ENCODE data around the gene LRRTM2.

GRCh38 chr5:138873466-138874221 lies 1.5 kb downstream of the LRRTM2 start:
- TF ChIP-seq POLR2AphosphoS5 (IDR thresholded peaks at IDR 0.05; ENCODE audit: borderline replicate concordance, low read depth, low read length) (no peak), EZH2 (IDR thresholded peaks at IDR 0.05) (no peak), FOXP2 (optimal IDR thresholded peaks at IDR 0.05; ENCODE audit: control extremely low read depth, extremely low read length, insufficient read depth) (no peak)

All from SK-N-MC (cell line).